IMR-90 (cell line): ENCODE measurements around the gene SYNGR1. TPM values are rescaled to one million over a fixed set of nuclear protein-coding genes. Genes with fewer than 3 reads are reported as not detected.

Experiments
- ATAC-seq: fragments of 200-7000 bp; cut with Tn5 transposase; 2 replicates; pipeline ENCODE4 v1.9.1; 2020; ENCODE audit warnings: low read depth, mild to moderate bottlenecking, moderate library complexity
- BruUV-seq: library from RNA; stranded (reverse); fragments of 400-500 nt; replicated peaks from 2 replicates; lab custom pipeline; 2021; lab: Mats Ljungman, UMichigan
- CTCF ChIA-PET: fragments of 300-600 bp; formaldehyde crosslinking; extraction: SDS; loops from one replicate; lab custom pipeline; 2021; ENCODE audit warnings: antibody characterized with exemption; lab: Yijun Ruan, JAX
- POLR2A ChIA-PET: fragments of 300-600 bp; sonication (Branson Sonifier 250); formaldehyde crosslinking; loops from one replicate; lab custom pipeline; 2022; ENCODE audit warnings: antibody characterized with exemption; ENCODE audit not compliant: unreplicated experiment; lab: Charles Lee
- DNase-seq: peaks from one replicate; pipeline ENCODE4 v3.0.0; 2013
- H2AFZ ChIP-seq: replicated peaks from 2 replicates; pipeline ENCODE3; 2013; ENCODE audit warnings: low read length, mild to moderate bottlenecking; ENCODE audit not compliant: poor library complexity
- H2AK5ac ChIP-seq: 2 replicates; pipeline ENCODE4 v1.6.1; 2013; ENCODE audit warnings: low read depth, low read length, inconsistent platforms
- H2AK9ac ChIP-seq: replicated peaks from 2 replicates; pipeline ENCODE3; 2013; ENCODE audit warnings: mild to moderate bottlenecking, low read depth, low read length, moderate library complexity; ENCODE audit not compliant: poor library complexity
- H2BK120ac ChIP-seq: 2 replicates; pipeline ENCODE4 v1.6.1; 2013; ENCODE audit warnings: low read depth, low read length, inconsistent platforms
- H2BK15ac ChIP-seq: 3 replicates; pipeline ENCODE4 v1.6.1; 2013; ENCODE audit warnings: low read depth, low read length, inconsistent platforms
- H2BK20ac ChIP-seq: 2 replicates; pipeline ENCODE4 v1.6.1; 2013; ENCODE audit warnings: low read depth, mild to moderate bottlenecking, inconsistent platforms, low read length, moderate library complexity
- H2BK5ac ChIP-seq: 2 replicates; pipeline ENCODE4 v1.6.1; 2013; ENCODE audit warnings: mild to moderate bottlenecking, low read depth, low read length, inconsistent platforms; ENCODE audit not compliant: poor library complexity, severe bottlenecking
- H3K14ac ChIP-seq: replicated peaks from 2 replicates; pipeline ENCODE4 v1.6.1; 2013; ENCODE audit warnings: low read depth, low read length, inconsistent platforms
- H3K18ac ChIP-seq: 2 replicates; pipeline ENCODE4 v1.6.1; 2013; ENCODE audit warnings: low read depth, low read length, control low read depth
- H3K23ac ChIP-seq: 2 replicates; pipeline ENCODE4 v1.6.1; 2013; ENCODE audit warnings: low read depth, low read length, inconsistent platforms
- H3K27ac ChIP-seq: 2 replicates; pipeline ENCODE4 v1.5.1; 2013; ENCODE audit warnings: mild to moderate bottlenecking, control low read depth, low read length; ENCODE audit not compliant: insufficient read depth
- H3K27me3 ChIP-seq: 2 replicates; pipeline ENCODE4 v1.6.1; 2013; ENCODE audit warnings: low read length; ENCODE audit not compliant: control insufficient read depth, insufficient read depth
- H3K36me3 ChIP-seq: 2 replicates; pipeline ENCODE4 v1.6.1; 2013; ENCODE audit warnings: low read length, mixed read lengths; ENCODE audit not compliant: control insufficient read depth, insufficient read depth
- H3K4ac ChIP-seq: 2 replicates; pipeline ENCODE4 v1.6.1; 2013; ENCODE audit warnings: low read depth, low read length, inconsistent platforms
- H3K4me1 ChIP-seq: 2 replicates; pipeline ENCODE4 v1.6.1; 2013; ENCODE audit warnings: low read length, mixed read lengths; ENCODE audit not compliant: control insufficient read depth, insufficient read depth
- H3K4me2 ChIP-seq: 2 replicates; pipeline ENCODE4 v1.6.1; 2013; ENCODE audit warnings: low read depth, mild to moderate bottlenecking, control low read depth, low read length, moderate library complexity
- H3K4me3 ChIP-seq: 2 replicates; pipeline ENCODE4 v1.5.1; 2013; ENCODE audit warnings: low read depth, mild to moderate bottlenecking, control low read depth, low read length, moderate library complexity; ENCODE audit not compliant: insufficient read depth
- H3K56ac ChIP-seq: 2 replicates; pipeline ENCODE4 v1.6.1; 2013; ENCODE audit warnings: low read length, inconsistent platforms; ENCODE audit not compliant: insufficient read depth; ENCODE audit errors: extremely low read depth
- H3K79me1 ChIP-seq, 2 experiments: 2 replicates each; pipeline ENCODE4 v1.6.1; 2013; ENCODE audit warnings: low read length in 2 of 2, inconsistent platforms in 1 of 2, low read depth in 1 of 2
- H3K9ac ChIP-seq: 2 replicates; pipeline ENCODE4 v1.6.1; 2013; ENCODE audit warnings: low read depth, low read length, control low read depth
- H3K9me1 ChIP-seq: 2 replicates; pipeline ENCODE4 v1.6.1; 2013; ENCODE audit warnings: low read length, inconsistent platforms; ENCODE audit not compliant: insufficient read depth
- H3K9me3 ChIP-seq: 2 replicates; pipeline ENCODE4 v1.6.1; 2013; ENCODE audit warnings: low read length; ENCODE audit not compliant: control insufficient read depth, insufficient read depth
- H4K20me1 ChIP-seq: 2 replicates; pipeline ENCODE4 v1.6.1; 2013; ENCODE audit warnings: low read length, inconsistent platforms; ENCODE audit not compliant: insufficient read depth
- H4K5ac ChIP-seq: 2 replicates; pipeline ENCODE4 v1.6.1; 2013; ENCODE audit warnings: mild to moderate bottlenecking, low read depth, low read length, control low read depth
- H4K8ac ChIP-seq, 2 experiments: 2 replicates each; pipeline ENCODE4 v1.6.1; 2013; ENCODE audit warnings: low read depth in 2 of 2, low read length in 2 of 2, control low read depth in 1 of 2, inconsistent platforms in 1 of 2
- H4K91ac ChIP-seq: 2 replicates; pipeline ENCODE4 v1.6.1; 2013; ENCODE audit warnings: low read depth, low read length, inconsistent platforms; ENCODE audit not compliant: insufficient read depth
- RFX5 ChIP-seq: IDR thresholded peaks from 2 replicates; pipeline ENCODE4 v1.8.0; 2012; ENCODE audit warnings: low read depth, mild to moderate bottlenecking, low read length, moderate library complexity
- WGBS, 2 experiments: methylation state at CpG; one replicate each; pipeline versions ENCODE4 v1.1.5 to v1.1.7; 2013; ENCODE audit warnings: missing lambda C conversion rate in 2 of 2; ENCODE audit not compliant: insufficient read length in 1 of 2; ENCODE audit errors: extremely low coverage in 2 of 2; 5-methylcytosine and 5-hydroxymethylcytosine counted together
- dilution Hi-C: fragments of 300-500 bp; cut with HindIII; formaldehyde crosslinking; loops from one replicate; pipeline ENCODE4 v1.14.3; 2018; ENCODE audit warnings: low sequenced_read_pairs; ENCODE audit not compliant: unreplicated experiment
- in situ Hi-C: fragments of 300-500 bp; cut with MboI; formaldehyde crosslinking; loops from 3 replicates; pipeline ENCODE4 v1.14.3; 2019; ENCODE audit warnings: low sequenced_read_pairs, inconsistent platforms, mixed read lengths
- intact Hi-C: fragments of 100-400 bp; cut with micrococcal nuclease; formaldehyde crosslinking; loops from 2 replicates; pipeline ENCODE4 v1.10.0; 2022
- polyA plus RNA-seq, 3 experiments: library from polyadenylated mRNA; depleted of rRNA; stranded (reverse); fragments of >200 nt; gene quantifications; 2 replicates each; pipeline ENCODE4 v1.2.3, GENCODE V29; 2012; ENCODE audit warnings: low replicate concordance in 1 of 3
- total RNA-seq: library from RNA; depleted of rRNA; stranded (reverse); fragments of >200 nt; gene quantifications from 2 replicates; pipeline ENCODE4 v1.2.3, GENCODE V29; 2012

The SYNGR1 gene
- total and polyA plus RNA-seq, 2 of the 4 experiments (the other 2 are of a cell fraction) = 6.3 to 81.5 TPM

DNA sequence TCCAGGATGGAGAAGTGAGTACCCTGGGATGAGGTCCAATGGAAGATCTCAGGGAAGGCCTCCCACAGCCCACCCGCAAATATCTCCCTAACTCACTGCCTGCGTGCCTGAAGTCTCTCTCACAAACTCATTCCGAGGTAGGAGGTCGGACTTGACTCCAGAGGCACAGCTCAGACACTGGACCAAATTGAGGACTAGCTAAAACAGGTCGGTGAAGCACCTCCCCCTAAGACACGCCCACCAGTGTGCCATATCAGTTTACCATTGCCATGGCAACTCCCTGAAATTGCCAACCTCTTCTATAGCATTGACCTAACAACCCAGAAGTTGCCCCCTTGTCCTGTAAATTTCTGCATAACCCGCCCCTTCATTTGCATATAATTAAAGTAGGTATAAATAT is 47.9 kb upstream of the SYNGR1 start:
- ATAC-seq = no peak
- no peak overlapping the region for H3K27ac ChIP-seq
- H2BK5ac ChIP-seq = no peak overlapping the region
- H4K5ac ChIP-seq = no peak overlapping the region
- whole genome bisulfite sequencing, 2 experiments = no CpG with 5 or more reads among the region's 7 CpGs
- no peak overlapping the region for H2AK9ac ChIP-seq
- H2BK120ac ChIP-seq = no peak overlapping the region
- H3K18ac ChIP-seq = no peak overlapping the region
- no peaks in the 10 kb centered on the region for H3K27me3 ChIP-seq
- H3K4ac ChIP-seq = no peak overlapping the region
- ChIA-PET CTCF (no interaction called here), POLR2A (no interaction called here)
- no peak overlapping the region for H4K91ac ChIP-seq
- dilution Hi-C loops = no loop called here
- H2AK5ac ChIP-seq = no peak overlapping the region; the same call in 1 of the 2 replicates
- H3K79me1 ChIP-seq = no peaks in the 10 kb centered on the region
- H3K9me1 ChIP-seq = peaks cover 4% of the 10 kb centered on the region; the same call in 1 of the 2 replicates
- no peak overlapping the region for H2BK20ac ChIP-seq
- H3K56ac ChIP-seq = no peak overlapping the region
- peaks cover 13% of the 10 kb centered on the region for H3K4me1 ChIP-seq
- no peak for DNase-seq
- H3K4me2 ChIP-seq = no peak overlapping the region
- H2BK15ac ChIP-seq = no peak overlapping the region
- H3K23ac ChIP-seq = no peak overlapping the region
- H4K8ac ChIP-seq = no peak overlapping the region
- no peak overlapping the region for H2AFZ ChIP-seq
- intact Hi-C loops = no loop called here
- TF ChIP-seq RFX5 = no peak
- no peak overlapping the region for H3K14ac ChIP-seq
- no peaks in the 10 kb centered on the region for H3K9me3 ChIP-seq
- no TSS peak for BruUV-seq
- no peak overlapping the region for H3K9ac ChIP-seq
- peaks cover 9% of the 10 kb centered on the region for H3K36me3 ChIP-seq
- in situ Hi-C loops = loop anchor here (10.0 kb wide), 1 partner anchor 437 kb away; no protein-coding TSS in a partner anchor
- no peak overlapping the region for H3K4me3 ChIP-seq
- peaks cover 4% of the 10 kb centered on the region; the same call in 1 of the 2 replicates for H4K20me1 ChIP-seq
